Lower lobe of right lung (tissue), 2 donors: ENCODE measurements around the gene RAB8B. TPM values are rescaled to one million over a fixed set of nuclear protein-coding genes. Genes with fewer than 3 reads are reported as not detected.

Source experiments
- ATAC-seq, 2 donors: fragments of 200-7000 bp; cut with Tn5 transposase; one replicate each; pipeline ENCODE4 v1.9.1; 2020 to 2022; ENCODE audit warnings: mild to moderate bottlenecking in 2 of 2, moderate library complexity in 2 of 2
- DNase-seq: peaks from one replicate; pipeline ENCODE4 v3.0.0-alpha.2; 2020
- H3K27ac ChIP-seq: fragments of 200-600 bp; one replicate; pipeline ENCODE4 v1.8.0; 2022
- H3K27me3 ChIP-seq: fragments of 200-600 bp; one replicate; pipeline ENCODE4 v1.8.0; 2022; ENCODE audit warnings: low read depth
- H3K36me3 ChIP-seq: fragments of 200-600 bp; one replicate; pipeline ENCODE4 v1.8.0; 2022; ENCODE audit warnings: mild to moderate bottlenecking
- H3K4me1 ChIP-seq: fragments of 200-600 bp; one replicate; pipeline ENCODE4 v1.8.0; 2022
- H3K4me3 ChIP-seq: fragments of 200-600 bp; one replicate; pipeline ENCODE4 v1.8.0; 2022; ENCODE audit warnings: mild to moderate bottlenecking
- H3K9me3 ChIP-seq: fragments of 200-600 bp; one replicate; pipeline ENCODE4 v1.8.0; 2022
- CTCF ChIP-seq: fragments of 200-600 bp; IDR thresholded peaks from one replicate; pipeline ENCODE4 v1.8.0; 2022; ENCODE audit warnings: antibody characterized with exemption, mild to moderate bottlenecking
- intact Hi-C: fragments of 100-400 bp; cut with DNase I; formaldehyde crosslinking; loops from one replicate; pipeline ENCODE4 v1.11.0; 2022
- total RNA-seq: library from RNA; stranded (reverse); fragmentation: NEBNext Ultra II Directional; extraction: Animal tissue kit (Norgen Biotek cat#: 25700); gene quantifications from one replicate; pipeline ENCODE4 v1.2.1, GENCODE V29; 2021
- donor health status: DM: no; HTN: yes; CAD: no; lungs with severe emphysema.

Gene RAB8B
- total RNA-seq, 1 donor from 2014 or later, result 72.7 TPM

GRCh38 chr15:63223463-63223862, 34.1 kb downstream of the RAB8B start:
- Histone ChIP-seq H3K27me3 (no peaks in the 10 kb centered on the region), H3K4me3 (no peak overlapping the region), H3K9me3 (no peaks in the 10 kb centered on the region), H3K27ac (no peak overlapping the region), H3K4me1 (peaks cover 64% of the 10 kb centered on the region), H3K36me3 (peaks cover 5% of the 10 kb centered on the region)
- intact Hi-C loops, result no loop called here
- TF ChIP-seq CTCF, result no peak
- ATAC-seq (peak; percentile 29 to 62), DNase-seq (no peak)

- no peak for DNase-seq
- no peak for TF ChIP-seq CTCF
- no peak overlapping the region for H3K4me3 ChIP-seq
- no peaks in the 10 kb centered on the region for H3K27me3 ChIP-seq
- H3K4me1 ChIP-seq, result peaks cover 60% of the 10 kb centered on the region
- H3K36me3 ChIP-seq, result peaks cover 5% of the 10 kb centered on the region
- H3K27ac ChIP-seq, result no peak overlapping the region
- no peak for ATAC-seq
- no peaks in the 10 kb centered on the region for H3K9me3 ChIP-seq
- intact Hi-C loops, result no loop called here
These were observed 36.0 kb downstream of the RAB8B start for GRCh38 chr15:63225381-63225780.

- Histone ChIP-seq H3K27ac (peak overlapping the region; percentile 25), H3K27me3 (no peaks in the 10 kb centered on the region)
These were observed 36.9 kb downstream of the RAB8B start for GRCh38 chr15:63226155-63226883.

GRCh38 chr15:63226966-63227401, 37.6 kb downstream of the RAB8B start:
- no peaks in the 10 kb centered on the region for H3K27me3 ChIP-seq
- DNase-seq (no peak), ATAC-seq (no peak)
- no peak overlapping the region for H3K4me3 ChIP-seq
- H3K4me1 ChIP-seq, result peaks cover 53% of the 10 kb centered on the region
- TF ChIP-seq CTCF, result no peak
- H3K36me3 ChIP-seq, result peaks cover 5% of the 10 kb centered on the region
- H3K27ac ChIP-seq, result peak overlapping the region; percentile 25
- intact Hi-C loops, result no loop called here
- H3K9me3 ChIP-seq, result no peaks in the 10 kb centered on the region

More at GRCh38 chr15:63226155-63226883, 36.9 kb downstream of the RAB8B start:
- Histone ChIP-seq H3K36me3 (peaks cover 5% of the 10 kb centered on the region), H3K4me1 (peaks cover 53% of the 10 kb centered on the region), H3K9me3 (no peaks in the 10 kb centered on the region), H3K4me3 (no peak overlapping the region)
- TF ChIP-seq CTCF, result no peak
- intact Hi-C loops, result no loop called here
- DNase-seq, result no peak
- ATAC-seq, result no peak

GRCh38 chr15:63227689-63228088, 38.3 kb downstream of the RAB8B start:
- no peaks in the 10 kb centered on the region for H3K9me3 ChIP-seq
- ATAC-seq (no peak), DNase-seq (no peak)
- no peak for TF ChIP-seq CTCF
- peaks cover 5% of the 10 kb centered on the region for H3K36me3 ChIP-seq
- H3K4me1 ChIP-seq, result peaks cover 53% of the 10 kb centered on the region
- intact Hi-C loops, result no loop called here
- no peaks in the 10 kb centered on the region for H3K27me3 ChIP-seq
- H3K4me3 ChIP-seq, result no peak overlapping the region
- H3K27ac ChIP-seq, result no peak overlapping the region
